Measurements from ENCODE around the gene ZNF813.

GRCh38 chr19:53521373-53522202 lies 54.1 kb downstream of the ZNF813 start:
- TF ChIP-seq CTCF (IDR thresholded peaks at IDR 0.05) = no peak
- TF ChIP-seq POLR2AphosphoS5 (IDR thresholded peaks at IDR 0.05; ENCODE audit: low read depth, low read length) = no peak

Data from Panc1 (cell line).